ENCODE measurements around the gene ZFHX2. TPM values are rescaled to one million over a fixed set of nuclear protein-coding genes. Genes with fewer than 3 reads are reported as not detected.

ZFHX2 gene
- total RNA-seq, 1 experiment from 2014 or later = 19.4 TPM

DNA sequence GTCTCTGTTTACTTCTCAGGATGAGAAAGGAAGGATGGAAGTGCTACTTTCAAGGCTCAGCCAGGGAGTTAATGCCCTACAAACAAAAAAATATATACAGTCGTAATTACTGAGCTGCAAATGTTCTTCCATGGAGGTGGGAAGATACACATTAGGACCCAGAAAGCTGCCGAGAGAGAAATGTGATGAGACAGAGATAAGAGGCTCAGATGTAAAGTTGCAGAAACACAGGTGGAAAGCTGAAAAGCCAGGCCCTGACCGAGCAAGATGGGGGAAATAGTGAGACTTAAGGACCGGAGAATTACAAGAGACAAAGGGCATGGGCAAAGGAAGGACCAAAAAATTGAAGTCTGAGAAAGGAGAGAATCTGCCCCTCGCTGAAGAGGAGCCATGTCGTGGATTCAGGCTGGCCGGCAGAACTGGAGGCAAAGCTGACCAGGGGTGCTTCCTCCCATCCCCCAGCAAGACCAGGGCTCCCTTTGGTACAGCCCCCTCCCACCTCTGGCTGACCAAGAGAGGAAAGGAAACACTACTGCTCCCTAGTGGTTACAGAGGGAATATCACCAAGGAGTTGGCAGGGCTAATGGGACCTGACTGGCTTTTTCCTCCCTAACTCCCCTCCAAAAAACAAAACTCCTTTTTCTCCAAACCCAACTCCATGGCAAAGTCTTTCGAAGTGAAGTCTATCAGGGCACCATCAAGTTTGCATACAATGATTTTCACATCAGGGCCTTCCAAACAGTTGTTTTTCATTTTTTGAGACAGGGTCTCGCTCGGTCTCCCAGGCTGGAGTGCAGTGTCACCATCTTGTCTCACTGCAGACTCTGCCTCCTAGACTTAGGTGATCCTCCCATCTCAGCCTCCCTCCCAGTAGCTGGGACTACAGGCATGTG lies 12.1 kb downstream of the ZFHX2 start:
- DNase-seq = peak; percentile 85
- Histone ChIP-seq H3T11ph (ENCODE audit: low read length) (peak overlapping the region; percentile 21), H3K27ac (ENCODE audit: insufficient read length, low read depth, low read length) (peak overlapping the region; percentile 96), H2BK20ac (ENCODE audit: low read depth, low read length, poor library complexity, severe bottlenecking) (no peak overlapping the region), H3K79me1 (ENCODE audit: insufficient read depth, low read depth, low read length, poor library complexity, severe bottlenecking) (no peaks in the 10 kb centered on the region), H3K4me2 (ENCODE audit: insufficient read depth, insufficient read length, low read length) (peak overlapping the region; percentile 89), H2AK5ac (ENCODE audit: insufficient read length, low read length) (peak overlapping the region; percentile 43), H3K18ac (ENCODE audit: insufficient read length, low read depth, low read length) (peak overlapping the region; percentile 58), H4K5ac (ENCODE audit: insufficient read length, low read depth, low read length) (peak overlapping the region; percentile 48), H3K27me3 (ENCODE audit: insufficient read depth, low read length) (no peaks in the 10 kb centered on the region), H3K9me3 (ENCODE audit: control insufficient read depth, low read depth, low read length) (no peaks in the 10 kb centered on the region), H2BK120ac (ENCODE audit: low read depth, low read length, poor library complexity, severe bottlenecking) (peak overlapping the region; percentile 79), H2BK12ac (ENCODE audit: insufficient read length, low read depth, low read length) (peak overlapping the region; percentile 74), H2AFZ (ENCODE audit: low read length) (no peak overlapping the region), H4K8ac (replicated peaks; ENCODE audit: insufficient read length, low read depth, low read length) (no peak overlapping the region), H3K56ac (ENCODE audit: insufficient read length, low read depth, low read length) (peak overlapping the region; percentile 57), H3K4me1 (ENCODE audit: insufficient read depth, low read length) (peaks cover 26% of the 10 kb centered on the region; the same call in 1 of the 2 replicates), H2BK15ac (ENCODE audit: low read depth, low read length) (no peak overlapping the region), H3K4ac (ENCODE audit: low read depth, low read length) (peak overlapping the region; percentile 48; the same call in 1 of the 2 replicates), H3K23me2 (ENCODE audit: insufficient read length, low read depth, low read length, poor library complexity, severe bottlenecking) (peaks cover 19% of the 10 kb centered on the region), H2BK5ac (ENCODE audit: insufficient read length, low read length) (peak overlapping the region; percentile 60), H3K14ac (ENCODE audit: insufficient read depth, low read length) (peak overlapping the region; percentile 83; the same call in 1 of the 2 replicates), H3K23ac (ENCODE audit: insufficient read length, low read depth, low read length) (no peak overlapping the region), H4K91ac (ENCODE audit: insufficient read length, low read depth, low read length) (peak overlapping the region; percentile 10), H3K9ac (ENCODE audit: extremely low read depth, insufficient read length, low read length) (peak overlapping the region; percentile 50), H3K79me2 (ENCODE audit: insufficient read depth, low read length) (no peaks in the 10 kb centered on the region; the same call in 1 of the 2 replicates), H4K20me1 (ENCODE audit: control insufficient read depth, insufficient read depth, insufficient read length) (no peaks in the 10 kb centered on the region)
- peak overlapping the region; percentile 98 to 99 (median 99) for H3K27ac Mint-ChIP-seq
- H3K9me3 Mint-ChIP-seq = no peaks in the 10 kb centered on the region; a peak in 1 of 5 replicates
- TF ChIP-seq, protein P1, sequence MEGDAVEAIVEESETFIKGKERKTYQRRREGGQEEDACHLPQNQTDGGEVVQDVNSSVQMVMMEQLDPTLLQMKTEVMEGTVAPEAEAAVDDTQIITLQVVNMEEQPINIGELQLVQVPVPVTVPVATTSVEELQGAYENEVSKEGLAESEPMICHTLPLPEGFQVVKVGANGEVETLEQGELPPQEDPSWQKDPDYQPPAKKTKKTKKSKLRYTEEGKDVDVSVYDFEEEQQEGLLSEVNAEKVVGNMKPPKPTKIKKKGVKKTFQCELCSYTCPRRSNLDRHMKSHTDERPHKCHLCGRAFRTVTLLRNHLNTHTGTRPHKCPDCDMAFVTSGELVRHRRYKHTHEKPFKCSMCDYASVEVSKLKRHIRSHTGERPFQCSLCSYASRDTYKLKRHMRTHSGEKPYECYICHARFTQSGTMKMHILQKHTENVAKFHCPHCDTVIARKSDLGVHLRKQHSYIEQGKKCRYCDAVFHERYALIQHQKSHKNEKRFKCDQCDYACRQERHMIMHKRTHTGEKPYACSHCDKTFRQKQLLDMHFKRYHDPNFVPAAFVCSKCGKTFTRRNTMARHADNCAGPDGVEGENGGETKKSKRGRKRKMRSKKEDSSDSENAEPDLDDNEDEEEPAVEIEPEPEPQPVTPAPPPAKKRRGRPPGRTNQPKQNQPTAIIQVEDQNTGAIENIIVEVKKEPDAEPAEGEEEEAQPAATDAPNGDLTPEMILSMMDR (conservative IDR thresholded peaks at IDR 0.05) = peak; percentile 88
- peaks cover 21 to 36% (median 27%) of the 10 kb centered on the region in 3 experiments; a peak in 6 of 7 replicates for H3K36me3 Mint-ChIP-seq (ENCODE audit: insufficient read depth in 1 of 3, low read depth in 3 of 3)
- WGBS (ENCODE audit: extremely low coverage, insufficient read length, low lambda C conversion rate) = no CpG with 5 or more reads among the region's 10 CpGs
- H3K27me3 Mint-ChIP-seq (ENCODE audit: low read depth) = no peaks in the 10 kb centered on the region
- peaks cover 57 to 59% of the 10 kb centered on the region in 2 experiments for H3K4me1 Mint-ChIP-seq
- peak overlapping the region; percentile 80 to 89 for H3K4me3 Mint-ChIP-seq

Measured in H9 (cell line).